DOHH2 (cell line): ENCODE measurements around the gene LHFPL6.

Experiments
- EZH2phosphoT487 ChIP-seq: fragments of 200-600 bp; sonication (generic); IDR thresholded peaks from 2 replicates; pipeline ENCODE4 v1.6.1; 2017; ENCODE audit warnings: borderline replicate concordance, mild to moderate bottlenecking, antibody characterized with exemption, low read length, moderate library complexity, mixed read lengths
- TF ChIP-seq, protein P1 (sequence below): fragments of 200-600 bp; sonication (generic); IDR thresholded peaks from one replicate; pipeline ENCODE4 v1.5.1; 2014; ENCODE audit warnings: antibody characterized with exemption, mild to moderate bottlenecking, low read depth, low read length; ENCODE audit not compliant: poor library complexity, severe bottlenecking

DNA sequence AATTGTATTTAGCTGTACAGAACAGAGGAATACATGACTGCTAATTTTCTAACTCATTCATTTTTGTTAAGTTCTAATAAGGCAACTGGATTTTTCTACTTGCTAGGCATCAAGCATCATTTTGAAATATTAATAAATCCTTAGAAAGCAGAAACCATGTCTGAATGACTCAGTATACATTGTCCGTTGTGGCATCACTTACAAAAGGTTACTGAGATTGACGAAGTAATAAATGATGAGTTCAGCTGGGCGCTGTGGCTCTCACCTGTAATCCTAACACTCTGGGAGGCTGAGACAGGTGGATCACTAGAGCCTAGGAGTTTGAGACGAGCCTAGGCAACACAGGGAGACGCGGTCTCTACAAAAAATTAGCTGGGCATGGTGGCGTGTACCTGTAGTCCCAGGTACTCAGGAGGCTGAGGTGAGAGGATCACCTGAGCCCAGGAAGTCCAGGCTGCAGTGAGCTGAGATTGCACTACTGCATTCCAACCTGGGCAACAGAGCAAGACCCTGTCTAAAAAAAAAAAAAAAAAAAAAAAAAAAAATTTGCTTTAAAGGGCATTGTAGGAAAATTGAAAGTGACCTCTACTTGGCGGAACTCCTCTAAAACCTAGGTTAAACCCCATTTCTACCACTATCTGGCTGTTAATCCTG is 36.6 kb downstream of the LHFPL6 start:
- TF ChIP-seq, protein P1, sequence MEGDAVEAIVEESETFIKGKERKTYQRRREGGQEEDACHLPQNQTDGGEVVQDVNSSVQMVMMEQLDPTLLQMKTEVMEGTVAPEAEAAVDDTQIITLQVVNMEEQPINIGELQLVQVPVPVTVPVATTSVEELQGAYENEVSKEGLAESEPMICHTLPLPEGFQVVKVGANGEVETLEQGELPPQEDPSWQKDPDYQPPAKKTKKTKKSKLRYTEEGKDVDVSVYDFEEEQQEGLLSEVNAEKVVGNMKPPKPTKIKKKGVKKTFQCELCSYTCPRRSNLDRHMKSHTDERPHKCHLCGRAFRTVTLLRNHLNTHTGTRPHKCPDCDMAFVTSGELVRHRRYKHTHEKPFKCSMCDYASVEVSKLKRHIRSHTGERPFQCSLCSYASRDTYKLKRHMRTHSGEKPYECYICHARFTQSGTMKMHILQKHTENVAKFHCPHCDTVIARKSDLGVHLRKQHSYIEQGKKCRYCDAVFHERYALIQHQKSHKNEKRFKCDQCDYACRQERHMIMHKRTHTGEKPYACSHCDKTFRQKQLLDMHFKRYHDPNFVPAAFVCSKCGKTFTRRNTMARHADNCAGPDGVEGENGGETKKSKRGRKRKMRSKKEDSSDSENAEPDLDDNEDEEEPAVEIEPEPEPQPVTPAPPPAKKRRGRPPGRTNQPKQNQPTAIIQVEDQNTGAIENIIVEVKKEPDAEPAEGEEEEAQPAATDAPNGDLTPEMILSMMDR = no peak
- no peak for TF ChIP-seq EZH2phosphoT487
